Ishikawa (cell line): ENCODE measurements around the gene RAPSN.

Experiments
- CEBPB ChIP-seq: IDR thresholded peaks from 2 replicates; pipeline ENCODE4 v1.6.1; 2012
- CREB1 ChIP-seq: IDR thresholded peaks from 2 replicates; pipeline ENCODE4 v1.6.1; 2012; ENCODE audit warnings: low read depth
- EGR1 ChIP-seq: IDR thresholded peaks from 2 replicates; pipeline ENCODE4 v1.6.1; 2012
- EP300 ChIP-seq: IDR thresholded peaks from 2 replicates; pipeline ENCODE4 v1.6.1; 2012; ENCODE audit warnings: borderline replicate concordance
- FOXM1 ChIP-seq: IDR thresholded peaks from 2 replicates; pipeline ENCODE4 v1.6.1; 2012; ENCODE audit warnings: low read depth, borderline replicate concordance
- MAX ChIP-seq: IDR thresholded peaks from 2 replicates; pipeline ENCODE4 v1.6.1; 2012
- NFIC ChIP-seq: IDR thresholded peaks from 2 replicates; pipeline ENCODE4 v1.6.1; 2012
- RAD21 ChIP-seq: IDR thresholded peaks from 2 replicates; pipeline ENCODE4 v1.6.1; 2012; ENCODE audit warnings: low read depth
- TAF1 ChIP-seq: IDR thresholded peaks from 2 replicates; pipeline ENCODE4 v1.6.1; 2012; ENCODE audit warnings: low read depth, mild to moderate bottlenecking
- TCF12 ChIP-seq: IDR thresholded peaks from 2 replicates; pipeline ENCODE4 v1.6.1; 2012; ENCODE audit warnings: low read depth
- USF1 ChIP-seq: IDR thresholded peaks from 2 replicates; pipeline ENCODE4 v1.6.1; 2012
- YY1 ChIP-seq: IDR thresholded peaks from 2 replicates; pipeline ENCODE4 v1.6.1; 2012; ENCODE audit warnings: low read depth

GRCh38 chr11:47394322-47395222 lies 54.4 kb downstream of the RAPSN start:
- no peak for TF ChIP-seq FOXM1
- no peak for TF ChIP-seq YY1
- no peak for TF ChIP-seq CEBPB
- TF ChIP-seq CREB1: no peak
- TF ChIP-seq EGR1: no peak
- no peak for TF ChIP-seq USF1
- TF ChIP-seq MAX: no peak
- no peak for TF ChIP-seq EP300
- no peak for TF ChIP-seq TCF12
- no peak for TF ChIP-seq NFIC
- no peak for TF ChIP-seq TAF1
- no peak for TF ChIP-seq RAD21
